Measurements from ENCODE around the gene IER2. TPM values are rescaled to one million over a fixed set of nuclear protein-coding genes. Genes with fewer than 3 reads are reported as not detected.

The IER2 gene
- total RNA-seq, 2 experiments from 2014 or later, result 117 to 118 TPM

Other genes starting within 250 kb of the IER2 start
- gene SYCE2, start 231.1 kb upstream of the IER2 start, total RNA-seq, result 1 to 10 TPM; 1.1 to 1.5 TPM
- 100 to 1,000 TPM; 183 to 188 TPM for gene FARSA, start 216.7 kb upstream of the IER2 start, total RNA-seq
- 100 to 1,000 TPM; 805 to 809 TPM for gene CALR, start 211.8 kb upstream of the IER2 start, total RNA-seq
- 100 to 1,000 TPM; 216 to 220 TPM for gene RAD23A, start 204.5 kb upstream of the IER2 start, total RNA-seq
- gene GADD45GIP1, start 193.2 kb upstream of the IER2 start, total RNA-seq, result 10 to 100 TPM; 38.9 to 40.8 TPM
- gene DAND5, start 180.8 kb upstream of the IER2 start, total RNA-seq, result not detected
- gene NFIX, start 154.9 kb upstream of the IER2 start, total RNA-seq, result 1 to 10 TPM; 2.2 to 3.5 TPM
- 1 to 10 TPM; 1.8 to 2.8 TPM for gene LYL1, start 47.6 kb upstream of the IER2 start, total RNA-seq
- 100 to 1,000 TPM; 130 to 134 TPM for gene TRMT1, start 33.7 kb upstream of the IER2 start, total RNA-seq
- 100 to 1,000 TPM; 116 to 119 TPM for gene NACC1, start 32.1 kb upstream of the IER2 start, total RNA-seq
- gene STX10, start within 50 bp of the IER2 start, total RNA-seq, result 10 to 100 TPM; 62.8 to 69.0 TPM

Measured in activated CD8-positive, alpha-beta memory T cell treated with anti-CD3 and anti-CD28 coated beads for 36 hours (primary cell).